Measurements from ENCODE around the gene ABCB8. TPM values are rescaled to one million over a fixed set of nuclear protein-coding genes. Genes with fewer than 3 reads are reported as not detected.

The ABCB8 gene
- total and polyA plus RNA-seq, 5 donors from 2014 or later: 16.9 to 61.4 (median 19.5) TPM

- Mint-ChIP-seq H3K27ac (no peak overlapping the region), H3K4me3 (no peak overlapping the region), H3K36me3 (peaks cover 2% of the 10 kb centered on the region), H3K27me3 (peaks cover 47% of the 10 kb centered on the region), H3K4me1 (peaks cover 4 to 41% (median 26%) of the 10 kb centered on the region in 4 donors), H3K9me3 (peaks cover 0 to 22% (median 6%) of the 10 kb centered on the region in 7 donors)
- peaks cover 5% of the 10 kb centered on the region for H3K27me3 ChIP-seq (ENCODE audit: control insufficient read depth, insufficient read depth, low read length)
- ATAC-seq (ENCODE audit: low read depth in 2 of 2) (no peak), DNase-seq (no peak)
- no peak overlapping the region for H3K27ac ChIP-seq (ENCODE audit: insufficient read depth, low read length, poor library complexity, severe bottlenecking)
- H3K36me3 ChIP-seq (ENCODE audit: control insufficient read depth, insufficient read depth, low read length): no peaks in the 10 kb centered on the region
- H3K4me1 ChIP-seq (ENCODE audit: control insufficient read depth, insufficient read depth, low read length, poor library complexity, severe bottlenecking): peaks cover 23% of the 10 kb centered on the region
- no peak overlapping the region for H3K4me3 ChIP-seq (ENCODE audit: low read depth, low read length)
- peaks cover 8 to 19% of the 10 kb centered on the region in 2 experiments for H3K9me3 ChIP-seq (ENCODE audit: control insufficient read depth in 2 of 2, low read length in 2 of 2)
Measured at GRCh38 chr7:150986556-150986955, 41.7 kb upstream of the ABCB8 start.

- H3K4me3 ChIP-seq (ENCODE audit: low read depth, low read length): peak overlapping the region; percentile 54
- H3K27me3 ChIP-seq (ENCODE audit: control insufficient read depth, insufficient read depth, low read length): no peaks in the 10 kb centered on the region
- ATAC-seq (ENCODE audit: low read depth in 2 of 2) (peak; percentile 55 to 60), DNase-seq (peak; percentile 54 to 68 (median 62))
- H3K4me1 Mint-ChIP-seq: peaks cover 4 to 46% (median 25%) of the 10 kb centered on the region in 4 donors
- peaks cover 31% of the 10 kb centered on the region for H3K27me3 Mint-ChIP-seq
- H3K27ac ChIP-seq (ENCODE audit: insufficient read depth, low read length, poor library complexity, severe bottlenecking): no peak overlapping the region
- H3K36me3 ChIP-seq (ENCODE audit: control insufficient read depth, insufficient read depth, low read length): no peaks in the 10 kb centered on the region
- peak overlapping the region in 1 of 3 donors; percentile 60 for H3K27ac Mint-ChIP-seq
- H3K4me1 ChIP-seq (ENCODE audit: control insufficient read depth, insufficient read depth, low read length, poor library complexity, severe bottlenecking): peaks cover 25% of the 10 kb centered on the region
- peak overlapping the region in 3 of 4 donors; percentile 61 to 80 (median 75) for H3K4me3 Mint-ChIP-seq
- H3K36me3 Mint-ChIP-seq: peaks cover 2% of the 10 kb centered on the region
- H3K9me3 Mint-ChIP-seq: peaks cover 0 to 22% (median 6%) of the 10 kb centered on the region in 7 donors
- H3K9me3 ChIP-seq (ENCODE audit: control insufficient read depth in 2 of 2, low read length in 2 of 2): peaks cover 8 to 19% of the 10 kb centered on the region in 2 experiments
Measured at GRCh38 chr7:150988230-150989226, 39.7 kb upstream of the ABCB8 start.

- H3K4me3 Mint-ChIP-seq: peak overlapping the region in 2 of 4 donors; percentile 0 to 80
- Histone ChIP-seq H3K9me3 (ENCODE audit: control insufficient read depth in 2 of 2, low read length in 2 of 2) (peaks cover 8 to 19% of the 10 kb centered on the region in 2 experiments), H3K4me3 (ENCODE audit: low read depth, low read length) (no peak overlapping the region), H3K27me3 (ENCODE audit: control insufficient read depth, insufficient read depth, low read length) (no peaks in the 10 kb centered on the region), H3K27ac (ENCODE audit: insufficient read depth, low read length, poor library complexity, severe bottlenecking) (no peak overlapping the region), H3K4me1 (ENCODE audit: control insufficient read depth, insufficient read depth, low read length, poor library complexity, severe bottlenecking) (peaks cover 34% of the 10 kb centered on the region), H3K36me3 (ENCODE audit: control insufficient read depth, insufficient read depth, low read length) (no peaks in the 10 kb centered on the region)
- peaks cover 0 to 22% (median 6%) of the 10 kb centered on the region in 7 donors for H3K9me3 Mint-ChIP-seq
- no peak overlapping the region for H3K27ac Mint-ChIP-seq
- peaks cover 21% of the 10 kb centered on the region for H3K27me3 Mint-ChIP-seq
- ATAC-seq (ENCODE audit: low read depth in 2 of 2) (no peak), DNase-seq (no peak)
- H3K36me3 Mint-ChIP-seq: peaks cover 2% of the 10 kb centered on the region
- peaks cover 4 to 43% (median 28%) of the 10 kb centered on the region in 4 donors for H3K4me1 Mint-ChIP-seq
Measured at GRCh38 chr7:150989456-150989855, 38.8 kb upstream of the ABCB8 start.

GRCh38 chr7:150990416-150991186 is 37.6 kb upstream of the ABCB8 start, which contains the start of gene NOS3:
NOS3 (plus strand) TSS chr7:150991017; CDS start chr7:150993804, 2,787 bp downstream.
- H3K27ac ChIP-seq (ENCODE audit: insufficient read depth, low read length, poor library complexity, severe bottlenecking): no peak within 1 kb of the TSS
- no peaks in the 10 kb centered on the region for H3K36me3 ChIP-seq (ENCODE audit: control insufficient read depth, insufficient read depth, low read length)
- peaks cover 18% of the 10 kb centered on the region for H3K27me3 Mint-ChIP-seq
- H3K4me1 ChIP-seq (ENCODE audit: control insufficient read depth, insufficient read depth, low read length, poor library complexity, severe bottlenecking): peaks cover 42% of the 10 kb centered on the region
- no peaks in the 10 kb centered on the region for H3K27me3 ChIP-seq (ENCODE audit: control insufficient read depth, insufficient read depth, low read length)
- DNase-seq (no peak), ATAC-seq (ENCODE audit: low read depth in 2 of 2) (no peak)
- no peak within 1 kb of the TSS for H3K4me3 ChIP-seq (ENCODE audit: low read depth, low read length)
- peaks cover 8 to 19% of the 10 kb centered on the region in 2 experiments for H3K9me3 ChIP-seq (ENCODE audit: control insufficient read depth in 2 of 2, low read length in 2 of 2)
- peaks cover 0 to 22% (median 6%) of the 10 kb centered on the region in 7 donors for H3K9me3 Mint-ChIP-seq
- peak within 1 kb of the TSS in 2 of 4 donors; percentile 0 to 8 for H3K4me3 Mint-ChIP-seq
- H3K27ac Mint-ChIP-seq: no peak within 1 kb of the TSS
- peaks cover 2% of the 10 kb centered on the region for H3K36me3 Mint-ChIP-seq
- H3K4me1 Mint-ChIP-seq: peaks cover 4 to 48% (median 28%) of the 10 kb centered on the region in 4 donors

GRCh38 chr7:150992051-150992640 is 36.1 kb upstream of the ABCB8 start:
- peaks cover 12% of the 10 kb centered on the region for H3K27me3 Mint-ChIP-seq
- peaks cover 8 to 19% of the 10 kb centered on the region in 2 experiments for H3K9me3 ChIP-seq (ENCODE audit: control insufficient read depth in 2 of 2, low read length in 2 of 2)
- no peaks in the 10 kb centered on the region for H3K36me3 ChIP-seq (ENCODE audit: control insufficient read depth, insufficient read depth, low read length)
- H3K4me3 Mint-ChIP-seq: no peak overlapping the region
- H3K27ac Mint-ChIP-seq: no peak overlapping the region
- H3K27me3 ChIP-seq (ENCODE audit: control insufficient read depth, insufficient read depth, low read length): no peaks in the 10 kb centered on the region
- peaks cover 50% of the 10 kb centered on the region for H3K4me1 ChIP-seq (ENCODE audit: control insufficient read depth, insufficient read depth, low read length, poor library complexity, severe bottlenecking)
- no peak overlapping the region for H3K4me3 ChIP-seq (ENCODE audit: low read depth, low read length)
- ATAC-seq (ENCODE audit: low read depth in 2 of 2) (no peak), DNase-seq (no peak)
- peaks cover 2% of the 10 kb centered on the region for H3K36me3 Mint-ChIP-seq
- H3K9me3 Mint-ChIP-seq: peaks cover 0 to 22% (median 6%) of the 10 kb centered on the region in 7 donors
- no peak overlapping the region for H3K27ac ChIP-seq (ENCODE audit: insufficient read depth, low read length, poor library complexity, severe bottlenecking)
- H3K4me1 Mint-ChIP-seq: peaks cover 4 to 43% (median 22%) of the 10 kb centered on the region in 4 donors

GRCh38 chr7:150992833-150993302 is 35.4 kb upstream of the ABCB8 start:
- Histone ChIP-seq H3K27me3 (ENCODE audit: control insufficient read depth, insufficient read depth, low read length) (no peaks in the 10 kb centered on the region), H3K36me3 (ENCODE audit: control insufficient read depth, insufficient read depth, low read length) (no peaks in the 10 kb centered on the region), H3K9me3 (ENCODE audit: control insufficient read depth in 2 of 2, low read length in 2 of 2) (peaks cover 8 to 19% of the 10 kb centered on the region in 2 experiments), H3K4me1 (ENCODE audit: control insufficient read depth, insufficient read depth, low read length, poor library complexity, severe bottlenecking) (peaks cover 46% of the 10 kb centered on the region), H3K4me3 (ENCODE audit: low read depth, low read length) (no peak overlapping the region), H3K27ac (ENCODE audit: insufficient read depth, low read length, poor library complexity, severe bottlenecking) (no peak overlapping the region)
- Mint-ChIP-seq H3K27me3 (peaks cover 6% of the 10 kb centered on the region), H3K36me3 (peaks cover 2% of the 10 kb centered on the region), H3K4me3 (no peak overlapping the region), H3K4me1 (peaks cover 4 to 47% (median 24%) of the 10 kb centered on the region in 4 donors), H3K9me3 (peaks cover 0 to 22% (median 6%) of the 10 kb centered on the region in 7 donors), H3K27ac (peak overlapping the region in 1 of 3 donors; percentile 29)
- no peak for ATAC-seq (ENCODE audit: low read depth in 2 of 2)
- DNase-seq: peak in 1 of 3 donors; percentile 51

- no peak overlapping the region for H3K27ac ChIP-seq (ENCODE audit: insufficient read depth, low read length, poor library complexity, severe bottlenecking)
- Mint-ChIP-seq H3K36me3 (peaks cover 2% of the 10 kb centered on the region), H3K4me1 (peaks cover under 1 to 47% (median 19%) of the 10 kb centered on the region in 4 donors), H3K9me3 (peaks cover 0 to 22% (median 5%) of the 10 kb centered on the region in 7 donors), H3K27me3 (no peaks in the 10 kb centered on the region), H3K27ac (no peak overlapping the region), H3K4me3 (no peak overlapping the region)
- no peak for DNase-seq
- H3K36me3 ChIP-seq (ENCODE audit: control insufficient read depth, insufficient read depth, low read length): no peaks in the 10 kb centered on the region
- H3K4me3 ChIP-seq (ENCODE audit: low read depth, low read length): no peak overlapping the region
- no peak for ATAC-seq (ENCODE audit: low read depth in 2 of 2)
- H3K4me1 ChIP-seq (ENCODE audit: control insufficient read depth, insufficient read depth, low read length, poor library complexity, severe bottlenecking): peaks cover 46% of the 10 kb centered on the region
- H3K27me3 ChIP-seq (ENCODE audit: control insufficient read depth, insufficient read depth, low read length): no peaks in the 10 kb centered on the region
- peaks cover 8 to 19% of the 10 kb centered on the region in 2 experiments for H3K9me3 ChIP-seq (ENCODE audit: control insufficient read depth in 2 of 2, low read length in 2 of 2)
Measured at GRCh38 chr7:150993511-150993910, 34.7 kb upstream of the ABCB8 start.

All from CD4-positive, CD25-positive, alpha-beta regulatory T cell (primary cell).